ENCODE results near the gene GLYR1. TPM values are rescaled to one million over a fixed set of nuclear protein-coding genes. Genes with fewer than 3 reads are reported as not detected.

The GLYR1 gene
- total and polyA plus RNA-seq, 2 experiments from 2014 or later = 46.5 to 56.9 TPM

DNA sequence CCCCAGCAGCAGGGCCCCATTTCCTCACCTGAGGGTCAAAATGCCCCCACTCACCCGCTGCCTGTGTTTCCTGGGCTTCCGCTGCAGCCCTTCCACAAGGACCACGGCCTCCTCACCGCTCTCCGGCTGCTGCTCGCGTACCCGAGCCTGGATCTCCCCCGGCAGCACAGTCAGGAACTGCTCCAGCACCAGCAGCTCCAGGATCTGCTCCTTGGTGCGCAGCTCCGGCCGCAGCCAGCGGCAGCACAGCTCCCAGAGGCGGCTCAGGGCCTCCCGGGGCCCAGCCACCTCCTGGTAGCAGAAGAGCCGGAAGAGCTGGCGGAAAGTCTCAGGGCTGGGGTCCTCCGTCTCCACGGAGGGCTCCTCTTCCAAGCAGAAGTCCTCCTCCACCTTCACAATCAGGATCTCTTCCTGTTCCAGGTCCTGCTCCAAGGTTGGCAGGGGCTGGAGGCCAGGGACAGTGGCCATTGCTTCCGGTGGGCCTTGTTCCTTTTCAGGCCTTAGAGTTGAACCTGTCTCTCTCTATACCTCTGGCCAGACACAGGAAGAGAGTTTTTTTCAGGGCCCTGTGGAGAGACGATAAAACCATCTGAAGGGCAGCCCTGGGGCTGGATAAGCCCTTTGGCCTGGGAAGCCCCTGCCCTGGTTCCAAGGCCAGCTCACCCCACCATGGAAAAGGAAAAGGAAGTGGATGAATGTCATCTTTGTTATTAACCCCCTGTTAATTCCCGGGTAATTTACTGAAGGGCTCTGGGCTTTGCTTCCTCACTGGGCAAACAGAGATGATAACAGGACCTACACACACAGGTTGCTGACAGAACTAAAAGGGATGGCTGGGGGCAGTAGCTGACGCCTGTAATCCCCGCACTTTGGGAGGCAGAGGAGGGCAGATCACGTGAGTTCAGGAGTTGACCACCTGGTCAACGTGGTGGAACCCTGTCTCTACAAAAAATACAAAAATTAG is 81.3 kb downstream of the GLYR1 start:
- no peaks in the 10 kb centered on the region for H3K4me1 ChIP-seq (ENCODE audit: insufficient read depth)
- H4K20me1 ChIP-seq (ENCODE audit: insufficient read depth, poor library complexity, severe bottlenecking) = no peaks in the 10 kb centered on the region
- peak overlapping the region; percentile 64 for H3K27ac ChIP-seq
- DNase-seq (ENCODE audit: low spot score) = no peak
- H3K36me3 ChIP-seq (replicated peaks; ENCODE audit: insufficient read depth, low read depth) = no peaks in the 10 kb centered on the region
- no peak for TF ChIP-seq EZH2phosphoT487 (IDR thresholded peaks at IDR 0.05; ENCODE audit: low read depth, severe bottlenecking, unreplicated experiment)
- TF ChIP-seq EZH2 (IDR thresholded peaks at IDR 0.05; ENCODE audit: borderline replicate concordance) = no peak
- TF ChIP-seq, protein P1, sequence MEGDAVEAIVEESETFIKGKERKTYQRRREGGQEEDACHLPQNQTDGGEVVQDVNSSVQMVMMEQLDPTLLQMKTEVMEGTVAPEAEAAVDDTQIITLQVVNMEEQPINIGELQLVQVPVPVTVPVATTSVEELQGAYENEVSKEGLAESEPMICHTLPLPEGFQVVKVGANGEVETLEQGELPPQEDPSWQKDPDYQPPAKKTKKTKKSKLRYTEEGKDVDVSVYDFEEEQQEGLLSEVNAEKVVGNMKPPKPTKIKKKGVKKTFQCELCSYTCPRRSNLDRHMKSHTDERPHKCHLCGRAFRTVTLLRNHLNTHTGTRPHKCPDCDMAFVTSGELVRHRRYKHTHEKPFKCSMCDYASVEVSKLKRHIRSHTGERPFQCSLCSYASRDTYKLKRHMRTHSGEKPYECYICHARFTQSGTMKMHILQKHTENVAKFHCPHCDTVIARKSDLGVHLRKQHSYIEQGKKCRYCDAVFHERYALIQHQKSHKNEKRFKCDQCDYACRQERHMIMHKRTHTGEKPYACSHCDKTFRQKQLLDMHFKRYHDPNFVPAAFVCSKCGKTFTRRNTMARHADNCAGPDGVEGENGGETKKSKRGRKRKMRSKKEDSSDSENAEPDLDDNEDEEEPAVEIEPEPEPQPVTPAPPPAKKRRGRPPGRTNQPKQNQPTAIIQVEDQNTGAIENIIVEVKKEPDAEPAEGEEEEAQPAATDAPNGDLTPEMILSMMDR (IDR thresholded peaks at IDR 0.05; ENCODE audit: poor library complexity) = no peak
- peak overlapping the region; percentile 89 for H3K4me2 ChIP-seq
- H3K4me3 ChIP-seq = peak overlapping the region; percentile 92
- H3K9me3 ChIP-seq (ENCODE audit: low read depth) = no peaks in the 10 kb centered on the region
- 81% methylated on average over 26 of the region's 26 CpGs for WGBS (ENCODE audit: low lambda C conversion rate, missing lambda C conversion rate)
- peaks cover 31% of the 10 kb centered on the region for H3K79me2 ChIP-seq
- no peaks in the 10 kb centered on the region for H3K9me2 ChIP-seq (replicated peaks; ENCODE audit: insufficient read depth)
- H3K27me3 ChIP-seq = no peaks in the 10 kb centered on the region
- no peak overlapping the region for H2AFZ ChIP-seq

DNA sequence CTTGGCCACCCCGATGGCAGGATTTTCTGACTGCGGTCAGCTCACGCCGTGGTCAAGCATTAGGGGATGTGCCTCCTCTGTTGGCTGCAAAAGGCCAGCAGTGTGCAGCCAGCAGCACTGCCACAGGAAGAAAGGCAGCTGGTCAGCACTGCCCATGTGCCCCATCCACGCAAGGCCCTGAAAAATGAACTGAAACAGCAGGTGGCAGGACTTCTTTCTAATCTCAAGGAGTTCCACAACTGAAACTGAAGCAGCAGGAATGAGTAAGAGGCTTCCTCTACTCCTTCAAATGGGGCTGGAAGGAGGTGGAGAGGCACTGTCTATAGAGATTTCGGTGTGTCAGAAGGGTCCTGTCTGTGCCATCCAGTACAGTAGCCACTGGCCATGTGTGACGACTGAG is 83.3 kb downstream of the GLYR1 start:
- Histone ChIP-seq H3K79me2 (peaks cover 31% of the 10 kb centered on the region), H3K27ac (no peak overlapping the region), H3K9me2 (replicated peaks; ENCODE audit: insufficient read depth) (no peaks in the 10 kb centered on the region), H3K9me3 (ENCODE audit: low read depth) (no peaks in the 10 kb centered on the region), H3K27me3 (no peaks in the 10 kb centered on the region), H2AFZ (no peak overlapping the region), H3K4me2 (no peak overlapping the region), H4K20me1 (ENCODE audit: insufficient read depth, poor library complexity, severe bottlenecking) (no peaks in the 10 kb centered on the region), H3K4me3 (no peak overlapping the region), H3K36me3 (replicated peaks; ENCODE audit: insufficient read depth, low read depth) (no peaks in the 10 kb centered on the region), H3K4me1 (ENCODE audit: insufficient read depth) (no peaks in the 10 kb centered on the region)
- TF ChIP-seq, protein P1 (IDR thresholded peaks at IDR 0.05; ENCODE audit: poor library complexity) = no peak
- TF ChIP-seq EZH2phosphoT487 (IDR thresholded peaks at IDR 0.05; ENCODE audit: low read depth, severe bottlenecking, unreplicated experiment) (no peak), EZH2 (IDR thresholded peaks at IDR 0.05; ENCODE audit: borderline replicate concordance) (no peak)
- DNase-seq (ENCODE audit: low spot score) = no peak
- 94% methylated on average over 7 of the region's 7 CpGs for WGBS (ENCODE audit: low lambda C conversion rate, missing lambda C conversion rate)

DNA sequence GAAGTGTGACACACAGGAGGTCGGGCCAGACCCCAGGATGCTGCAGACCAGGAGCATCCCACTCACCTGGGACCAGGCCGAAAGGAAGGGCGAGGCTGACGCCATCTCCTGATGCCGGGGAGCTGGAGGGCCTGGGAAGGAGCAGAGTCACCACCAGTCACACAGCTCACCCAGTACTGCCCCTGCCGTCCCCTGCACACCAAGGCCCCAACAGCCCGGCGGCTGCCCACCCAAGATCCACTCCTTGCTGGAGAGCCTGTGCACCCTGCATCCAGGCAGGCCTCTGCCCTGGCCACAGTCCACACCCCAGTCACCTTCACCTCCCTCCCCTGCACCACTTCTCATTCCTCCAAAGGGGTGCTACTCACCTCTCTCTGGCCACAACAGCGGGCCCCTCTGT is 84.9 kb downstream of the GLYR1 start:
- Histone ChIP-seq H3K79me2 (peaks cover 31% of the 10 kb centered on the region), H2AFZ (no peak overlapping the region), H3K4me3 (no peak overlapping the region), H3K36me3 (replicated peaks; ENCODE audit: insufficient read depth, low read depth) (no peaks in the 10 kb centered on the region), H3K4me2 (no peak overlapping the region), H3K9me3 (ENCODE audit: low read depth) (no peaks in the 10 kb centered on the region), H3K27me3 (no peaks in the 10 kb centered on the region), H3K27ac (no peak overlapping the region), H3K9me2 (replicated peaks; ENCODE audit: insufficient read depth) (no peaks in the 10 kb centered on the region), H3K4me1 (ENCODE audit: insufficient read depth) (no peaks in the 10 kb centered on the region), H4K20me1 (ENCODE audit: insufficient read depth, poor library complexity, severe bottlenecking) (no peaks in the 10 kb centered on the region)
- over 99% methylated on average over 9 of the region's 9 CpGs for WGBS (ENCODE audit: low lambda C conversion rate, missing lambda C conversion rate)
- no peak for DNase-seq (ENCODE audit: low spot score)
- no peak for TF ChIP-seq EZH2phosphoT487 (IDR thresholded peaks at IDR 0.05; ENCODE audit: low read depth, severe bottlenecking, unreplicated experiment)
- TF ChIP-seq, protein P1 (IDR thresholded peaks at IDR 0.05; ENCODE audit: poor library complexity) = no peak
- TF ChIP-seq EZH2 (IDR thresholded peaks at IDR 0.05; ENCODE audit: borderline replicate concordance) = no peak
